A549 treated with Mapracorat at 1 μM for 4 hours (cell line): ENCODE results near the gene ATP5IF1. TPM values are rescaled to one million over a fixed set of nuclear protein-coding genes. Genes with fewer than 3 reads are reported as not detected.

ENCODE experiments used
- total RNA-seq: library from RNA; stranded (reverse); fragments of 200-300 nt; extraction: Qiagen RNA extraction; gene quantifications from 5 replicates; pipeline ENCODE4 v1.2.3, GENCODE V29; 2022

ATP5IF1 gene
- 161 to 173 TPM (median 165 TPM) in 5 replicates for total RNA-seq

DNA sequence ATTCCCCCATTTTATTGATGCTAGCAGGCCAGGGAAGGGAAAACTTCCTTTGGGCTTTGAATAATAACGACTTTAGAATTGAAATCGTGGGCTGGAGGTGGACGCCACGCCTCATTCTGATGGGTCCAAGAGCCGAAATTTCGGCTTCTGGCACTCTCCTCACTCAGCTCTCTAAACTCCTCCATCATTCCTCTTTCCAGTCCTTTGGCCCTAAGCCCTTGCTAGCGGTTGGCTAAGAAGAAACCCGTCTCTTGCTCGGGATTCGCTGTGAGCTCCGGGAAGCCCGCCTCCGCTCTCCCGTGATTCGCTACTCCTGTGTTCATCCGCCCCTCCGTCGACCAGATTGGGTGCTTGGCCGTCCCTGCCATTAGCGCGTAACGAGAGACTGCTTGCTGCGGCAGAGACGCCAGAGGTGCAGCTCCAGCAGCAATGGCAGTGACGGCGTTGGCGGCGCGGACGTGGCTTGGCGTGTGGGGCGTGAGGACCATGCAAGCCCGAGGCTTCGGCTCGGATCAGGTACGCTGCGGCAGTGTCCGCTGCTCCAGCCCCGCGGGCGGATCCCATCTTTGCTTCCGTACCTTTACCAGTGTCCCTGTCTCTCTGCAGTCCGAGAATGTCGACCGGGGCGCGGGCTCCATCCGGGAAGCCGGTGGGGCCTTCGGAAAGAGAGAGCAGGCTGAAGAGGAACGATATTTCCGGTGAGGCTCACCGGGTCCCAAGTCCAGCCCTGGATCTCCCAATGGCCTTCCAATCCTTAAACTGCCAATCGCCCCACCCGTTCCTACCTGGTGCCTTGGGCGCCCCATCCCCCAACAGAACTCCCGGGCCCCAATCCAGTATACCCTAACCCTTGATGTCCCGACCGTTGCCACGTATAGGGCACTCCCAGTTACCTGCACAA, at the start of gene ATP5IF1:
Gene ATP5IF1, plus strand, starts transcription at position 370 of the 901 bp plus-strand sequence. Its CDS starts 60 bp downstream, at position 430.

DNA sequence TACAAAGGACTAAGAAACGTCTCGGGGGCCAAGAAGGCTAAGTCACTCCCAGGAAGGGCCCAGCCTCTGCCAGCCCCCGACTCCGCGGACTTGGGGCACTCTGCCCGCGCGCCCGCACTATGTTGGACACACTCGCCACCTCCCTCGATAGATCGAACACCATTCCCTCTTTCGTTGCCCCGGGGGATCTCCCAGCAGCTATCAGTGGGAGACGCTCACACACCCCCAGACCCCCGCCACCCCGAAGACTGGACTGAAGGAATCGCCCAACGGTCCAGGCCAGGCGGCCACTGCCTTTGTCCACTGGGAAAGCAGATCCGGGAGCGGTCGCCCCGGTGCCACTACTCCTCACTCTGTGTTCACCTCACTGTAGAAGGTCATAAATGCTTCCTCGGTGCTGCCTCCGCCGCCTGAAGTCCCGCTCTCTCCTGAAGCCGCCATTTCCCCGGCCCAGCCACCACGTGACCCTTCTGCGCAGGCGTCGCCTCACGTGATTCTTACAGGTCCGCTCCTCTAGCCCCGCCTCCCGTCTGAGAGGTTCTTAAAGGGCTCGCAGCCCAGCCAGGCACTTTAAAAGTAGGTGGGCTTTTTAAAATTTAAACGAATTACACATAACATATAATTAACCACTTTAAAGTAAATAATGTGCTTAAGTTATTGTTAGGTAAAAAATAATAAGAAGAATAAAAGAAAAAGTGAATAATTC, 3.2 kb upstream of the ATP5IF1 start, which contains the start of gene DNAJC8:
Gene DNAJC8, minus strand, starts transcription at position 472 of the 706 bp plus-strand sequence. Its CDS starts 31 bp downstream, at position 441.

DNA sequence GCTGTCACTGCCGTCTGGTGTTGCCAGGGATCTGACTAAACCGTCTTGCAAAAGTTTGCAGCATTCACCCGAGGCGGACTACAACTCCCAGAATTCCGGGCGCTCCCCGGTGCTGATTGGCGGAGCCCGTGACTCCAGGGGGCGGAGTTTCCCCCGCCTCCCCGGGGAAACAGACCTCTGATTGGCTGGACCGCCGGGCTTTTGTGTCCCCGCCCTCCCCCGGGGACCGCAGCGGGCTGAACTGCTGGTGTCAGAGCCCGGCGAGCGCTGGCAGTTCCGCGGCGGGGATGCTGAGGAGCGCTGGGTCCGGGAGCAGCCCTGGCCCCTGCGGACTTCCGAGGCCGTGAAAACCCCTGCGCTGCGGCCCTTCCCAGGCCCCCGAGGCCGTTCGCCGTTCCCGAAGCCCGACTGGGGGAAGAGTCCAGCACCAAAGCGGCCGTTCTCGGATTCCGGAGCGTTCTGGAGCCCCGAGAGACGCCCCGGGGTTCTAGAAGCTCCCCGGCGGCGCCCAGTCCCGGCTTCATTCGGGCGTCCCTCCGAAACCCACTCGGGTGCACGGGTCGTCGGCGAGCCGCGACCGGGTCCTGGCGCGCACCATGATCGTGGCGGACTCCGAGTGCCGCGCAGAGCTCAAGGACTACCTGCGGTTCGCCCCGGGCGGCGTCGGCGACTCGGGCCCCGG, 23.5 kb downstream of the ATP5IF1 start, which contains the start of gene SESN2:
Gene SESN2, plus strand, starts transcription at position 267 of the 682 bp plus-strand sequence. Its CDS starts 330 bp downstream, at position 597.

Other genes starting within 250 kb of the ATP5IF1 start
- gene EYA3, start 147.5 kb upstream of the ATP5IF1 start, total RNA-seq = 5.0 to 6.6 TPM (median 5.9 TPM) in 5 replicates
- 0.09 to 0.24 TPM (median 0.18 TPM) in 5 replicates for gene PTAFR, start 59.4 kb upstream of the ATP5IF1 start, total RNA-seq
- gene DNAJC8, start 3.1 kb upstream of the ATP5IF1 start, total RNA-seq = 70.3 to 77.6 TPM (median 70.9 TPM) in 5 replicates
- gene SESN2, start 23.4 kb downstream of the ATP5IF1 start, total RNA-seq = 6.2 to 8.8 TPM (median 8.3 TPM) in 5 replicates
- 12.5 to 17.4 TPM (median 15.2 TPM) in 5 replicates for gene MED18, start 92.9 kb downstream of the ATP5IF1 start, total RNA-seq
- 19.4 to 23.5 TPM (median 21.8 TPM) in 5 replicates for gene PHACTR4, start 133.6 kb downstream of the ATP5IF1 start, total RNA-seq